ENCODE data around the gene HPSE2.

Gene HPSE2

GRCh38 chr10:98422182-98422581, 813.5 kb downstream of the HPSE2 start:
- Mint-ChIP-seq H3K36me3 (ENCODE audit: low read depth) (peaks cover 10% of the 10 kb centered on the region), H3K4me3 (no peak overlapping the region), H3K27me3 (ENCODE audit: low read depth) (no peaks in the 10 kb centered on the region), H3K4me1 (no peaks in the 10 kb centered on the region), H3K9me3 (no peaks in the 10 kb centered on the region), H3K27ac (no peak overlapping the region)
- TF ChIP-seq, protein P1, sequence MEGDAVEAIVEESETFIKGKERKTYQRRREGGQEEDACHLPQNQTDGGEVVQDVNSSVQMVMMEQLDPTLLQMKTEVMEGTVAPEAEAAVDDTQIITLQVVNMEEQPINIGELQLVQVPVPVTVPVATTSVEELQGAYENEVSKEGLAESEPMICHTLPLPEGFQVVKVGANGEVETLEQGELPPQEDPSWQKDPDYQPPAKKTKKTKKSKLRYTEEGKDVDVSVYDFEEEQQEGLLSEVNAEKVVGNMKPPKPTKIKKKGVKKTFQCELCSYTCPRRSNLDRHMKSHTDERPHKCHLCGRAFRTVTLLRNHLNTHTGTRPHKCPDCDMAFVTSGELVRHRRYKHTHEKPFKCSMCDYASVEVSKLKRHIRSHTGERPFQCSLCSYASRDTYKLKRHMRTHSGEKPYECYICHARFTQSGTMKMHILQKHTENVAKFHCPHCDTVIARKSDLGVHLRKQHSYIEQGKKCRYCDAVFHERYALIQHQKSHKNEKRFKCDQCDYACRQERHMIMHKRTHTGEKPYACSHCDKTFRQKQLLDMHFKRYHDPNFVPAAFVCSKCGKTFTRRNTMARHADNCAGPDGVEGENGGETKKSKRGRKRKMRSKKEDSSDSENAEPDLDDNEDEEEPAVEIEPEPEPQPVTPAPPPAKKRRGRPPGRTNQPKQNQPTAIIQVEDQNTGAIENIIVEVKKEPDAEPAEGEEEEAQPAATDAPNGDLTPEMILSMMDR (IDR thresholded peaks at IDR 0.05; ENCODE audit: unreplicated experiment in 3 of 3): no peak

DNA sequence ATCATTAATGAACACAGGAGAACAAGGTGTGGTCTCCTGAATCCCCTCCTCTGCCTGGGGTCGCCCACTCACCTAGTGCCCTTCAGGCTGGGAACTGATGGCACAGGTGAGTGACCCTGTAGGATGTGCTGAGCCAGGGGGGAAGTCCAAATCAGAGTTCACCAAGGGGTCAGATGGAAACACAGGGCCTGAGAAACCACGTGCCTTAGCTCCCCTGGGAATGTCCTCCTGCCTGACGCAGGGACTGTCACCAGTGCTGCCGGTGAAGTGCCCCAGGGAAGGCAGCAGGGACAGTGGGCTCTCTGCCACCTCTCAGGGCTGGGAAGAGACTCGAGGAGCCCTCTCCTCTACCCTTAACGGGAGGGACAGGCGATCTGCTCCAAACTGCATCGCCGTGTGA, 814.9 kb downstream of the HPSE2 start:
- Mint-ChIP-seq H3K4me1 (peaks cover 3% of the 10 kb centered on the region), H3K27me3 (ENCODE audit: low read depth) (no peaks in the 10 kb centered on the region), H3K36me3 (ENCODE audit: low read depth) (peaks cover 10% of the 10 kb centered on the region), H3K4me3 (no peak overlapping the region), H3K27ac (no peak overlapping the region), H3K9me3 (no peaks in the 10 kb centered on the region)
- TF ChIP-seq, protein P1 (IDR thresholded peaks at IDR 0.05; ENCODE audit: unreplicated experiment in 3 of 3): no peak

DNA sequence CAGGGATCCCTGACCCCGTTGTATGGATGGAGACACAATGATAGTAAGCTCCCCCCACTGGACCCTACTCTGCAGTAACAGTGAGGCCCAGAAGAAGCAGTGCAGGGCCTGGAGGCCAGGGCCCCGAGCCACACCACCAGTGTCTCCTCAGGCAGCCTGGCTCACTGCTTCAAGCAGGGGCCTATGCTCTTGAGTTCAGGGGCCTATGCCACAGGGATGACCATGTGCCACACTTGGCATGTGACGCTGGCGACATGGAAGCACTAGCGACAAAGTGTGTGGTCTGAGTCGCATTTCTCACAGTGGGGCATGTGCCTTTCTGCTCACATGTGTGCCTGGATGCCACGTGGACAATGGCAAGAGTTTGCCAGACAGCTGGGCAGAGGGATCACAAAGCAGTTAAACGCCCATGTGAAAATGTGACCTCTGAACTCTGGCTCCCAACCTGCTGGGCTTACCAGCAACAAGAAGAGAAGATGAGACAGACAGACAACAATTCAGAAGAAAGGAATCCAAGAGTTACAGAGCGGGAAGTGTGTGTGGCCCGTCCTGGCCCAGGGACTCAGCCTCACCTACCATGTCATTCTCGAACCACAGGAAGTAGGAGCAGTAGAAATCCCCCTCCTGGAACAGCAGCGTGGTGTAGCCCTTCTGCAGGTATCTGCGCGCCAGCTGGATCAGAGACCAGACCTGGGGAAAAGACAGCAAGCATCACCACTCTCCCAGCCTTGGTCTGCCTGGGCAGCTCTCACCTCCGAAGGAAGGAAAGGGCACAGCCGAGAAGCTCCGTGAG, 816.0 kb downstream of the HPSE2 start:
- Mint-ChIP-seq H3K27ac (no peak overlapping the region), H3K4me3 (no peak overlapping the region), H3K27me3 (ENCODE audit: low read depth) (no peaks in the 10 kb centered on the region), H3K36me3 (ENCODE audit: low read depth) (peaks cover 10% of the 10 kb centered on the region), H3K9me3 (no peaks in the 10 kb centered on the region), H3K4me1 (peaks cover 12% of the 10 kb centered on the region)
- TF ChIP-seq, protein P1 (IDR thresholded peaks at IDR 0.05; ENCODE audit: unreplicated experiment in 3 of 3): no peak

- Mint-ChIP-seq H3K36me3 (ENCODE audit: low read depth) (peaks cover 10% of the 10 kb centered on the region), H3K9me3 (no peaks in the 10 kb centered on the region), H3K27me3 (ENCODE audit: low read depth) (no peaks in the 10 kb centered on the region), H3K4me1 (peaks cover 19% of the 10 kb centered on the region), H3K27ac (no peak overlapping the region), H3K4me3 (no peak overlapping the region)
- TF ChIP-seq, protein P1 (IDR thresholded peaks at IDR 0.05; ENCODE audit: unreplicated experiment in 3 of 3): no peak
These were observed 816.8 kb downstream of the HPSE2 start for GRCh38 chr10:98418665-98419468.

GRCh38 chr10:98417973-98418664, 817.5 kb downstream of the HPSE2 start:
- H3K4me3 Mint-ChIP-seq: no peak overlapping the region
- no peak overlapping the region for H3K27ac Mint-ChIP-seq
- H3K9me3 Mint-ChIP-seq: no peaks in the 10 kb centered on the region
- H3K36me3 Mint-ChIP-seq (ENCODE audit: low read depth): peaks cover 10% of the 10 kb centered on the region
- TF ChIP-seq, protein P1 (IDR thresholded peaks at IDR 0.05; ENCODE audit: unreplicated experiment in 3 of 3): no peak
- H3K27me3 Mint-ChIP-seq (ENCODE audit: low read depth): no peaks in the 10 kb centered on the region
- peaks cover 19% of the 10 kb centered on the region for H3K4me1 Mint-ChIP-seq
